ENCODE measurements around the gene LRRC8D. TPM values are rescaled to one million over a fixed set of nuclear protein-coding genes. Genes with fewer than 3 reads are reported as not detected.

Gene LRRC8D
- total and polyA plus RNA-seq, 2 experiments from 2014 or later, result 23.6 to 48.8 TPM

DNA sequence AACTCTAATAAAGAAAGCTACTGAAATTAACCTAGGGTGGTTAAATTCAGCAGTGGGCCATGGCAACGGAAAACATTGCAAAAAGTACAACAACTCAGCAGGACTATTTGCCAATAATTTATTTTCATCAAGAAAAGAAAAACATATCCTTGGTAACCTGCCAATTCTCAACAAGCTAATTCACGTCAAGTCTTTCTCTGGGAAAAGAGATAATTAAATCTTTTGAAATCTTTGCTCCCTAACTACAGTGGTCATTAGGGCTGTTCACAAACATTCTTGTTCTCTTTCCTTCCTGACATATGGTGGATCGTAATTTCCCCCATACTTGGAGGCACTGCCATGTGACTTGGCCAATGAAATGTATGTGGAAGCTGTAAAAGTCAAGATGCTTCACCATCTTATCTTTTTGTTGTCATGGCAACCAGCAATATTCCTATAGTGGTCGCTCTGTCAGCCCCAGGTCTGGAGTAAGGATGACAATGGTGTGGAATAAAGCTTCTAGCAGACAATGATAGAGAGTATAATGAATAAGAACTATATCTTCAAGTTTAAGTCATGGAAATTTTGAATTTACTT lies 144.4 kb downstream of the LRRC8D start:
- TF ChIP-seq, protein P1, sequence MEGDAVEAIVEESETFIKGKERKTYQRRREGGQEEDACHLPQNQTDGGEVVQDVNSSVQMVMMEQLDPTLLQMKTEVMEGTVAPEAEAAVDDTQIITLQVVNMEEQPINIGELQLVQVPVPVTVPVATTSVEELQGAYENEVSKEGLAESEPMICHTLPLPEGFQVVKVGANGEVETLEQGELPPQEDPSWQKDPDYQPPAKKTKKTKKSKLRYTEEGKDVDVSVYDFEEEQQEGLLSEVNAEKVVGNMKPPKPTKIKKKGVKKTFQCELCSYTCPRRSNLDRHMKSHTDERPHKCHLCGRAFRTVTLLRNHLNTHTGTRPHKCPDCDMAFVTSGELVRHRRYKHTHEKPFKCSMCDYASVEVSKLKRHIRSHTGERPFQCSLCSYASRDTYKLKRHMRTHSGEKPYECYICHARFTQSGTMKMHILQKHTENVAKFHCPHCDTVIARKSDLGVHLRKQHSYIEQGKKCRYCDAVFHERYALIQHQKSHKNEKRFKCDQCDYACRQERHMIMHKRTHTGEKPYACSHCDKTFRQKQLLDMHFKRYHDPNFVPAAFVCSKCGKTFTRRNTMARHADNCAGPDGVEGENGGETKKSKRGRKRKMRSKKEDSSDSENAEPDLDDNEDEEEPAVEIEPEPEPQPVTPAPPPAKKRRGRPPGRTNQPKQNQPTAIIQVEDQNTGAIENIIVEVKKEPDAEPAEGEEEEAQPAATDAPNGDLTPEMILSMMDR (conservative IDR thresholded peaks at IDR 0.05; ENCODE audit: low read depth in 2 of 2), result no peak
- TF ChIP-seq, protein P2, sequence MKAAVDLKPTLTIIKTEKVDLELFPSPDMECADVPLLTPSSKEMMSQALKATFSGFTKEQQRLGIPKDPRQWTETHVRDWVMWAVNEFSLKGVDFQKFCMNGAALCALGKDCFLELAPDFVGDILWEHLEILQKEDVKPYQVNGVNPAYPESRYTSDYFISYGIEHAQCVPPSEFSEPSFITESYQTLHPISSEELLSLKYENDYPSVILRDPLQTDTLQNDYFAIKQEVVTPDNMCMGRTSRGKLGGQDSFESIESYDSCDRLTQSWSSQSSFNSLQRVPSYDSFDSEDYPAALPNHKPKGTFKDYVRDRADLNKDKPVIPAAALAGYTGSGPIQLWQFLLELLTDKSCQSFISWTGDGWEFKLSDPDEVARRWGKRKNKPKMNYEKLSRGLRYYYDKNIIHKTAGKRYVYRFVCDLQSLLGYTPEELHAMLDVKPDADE (IDR thresholded peaks at IDR 0.05), result no peak
- TF ChIP-seq CREB1 (CRISPR knock-in tag; IDR thresholded peaks at IDR 0.05; ENCODE audit: low read depth) (no peak), ZNF114 (CRISPR knock-in tag; IDR thresholded peaks at IDR 0.05) (no peak), ZNF331 (CRISPR knock-in tag; IDR thresholded peaks at IDR 0.05; ENCODE audit: low read depth) (no peak), POLR2AphosphoS5 (IDR thresholded peaks at IDR 0.05; ENCODE audit: low read depth) (no peak), JUNB (IDR thresholded peaks at IDR 0.05; ENCODE audit: unreplicated experiment) (no peak), STAT1 (IDR thresholded peaks at IDR 0.05; ENCODE audit: unreplicated experiment) (no peak), EZH2 (IDR thresholded peaks at IDR 0.05; ENCODE audit: low read depth, unreplicated experiment) (no peak), NANOG (IDR thresholded peaks at IDR 0.05; ENCODE audit: borderline replicate concordance) (no peak), EZH2phosphoT487 (IDR thresholded peaks at IDR 0.05; ENCODE audit: unreplicated experiment) (no peak)
- TF ChIP-seq, protein P3, sequence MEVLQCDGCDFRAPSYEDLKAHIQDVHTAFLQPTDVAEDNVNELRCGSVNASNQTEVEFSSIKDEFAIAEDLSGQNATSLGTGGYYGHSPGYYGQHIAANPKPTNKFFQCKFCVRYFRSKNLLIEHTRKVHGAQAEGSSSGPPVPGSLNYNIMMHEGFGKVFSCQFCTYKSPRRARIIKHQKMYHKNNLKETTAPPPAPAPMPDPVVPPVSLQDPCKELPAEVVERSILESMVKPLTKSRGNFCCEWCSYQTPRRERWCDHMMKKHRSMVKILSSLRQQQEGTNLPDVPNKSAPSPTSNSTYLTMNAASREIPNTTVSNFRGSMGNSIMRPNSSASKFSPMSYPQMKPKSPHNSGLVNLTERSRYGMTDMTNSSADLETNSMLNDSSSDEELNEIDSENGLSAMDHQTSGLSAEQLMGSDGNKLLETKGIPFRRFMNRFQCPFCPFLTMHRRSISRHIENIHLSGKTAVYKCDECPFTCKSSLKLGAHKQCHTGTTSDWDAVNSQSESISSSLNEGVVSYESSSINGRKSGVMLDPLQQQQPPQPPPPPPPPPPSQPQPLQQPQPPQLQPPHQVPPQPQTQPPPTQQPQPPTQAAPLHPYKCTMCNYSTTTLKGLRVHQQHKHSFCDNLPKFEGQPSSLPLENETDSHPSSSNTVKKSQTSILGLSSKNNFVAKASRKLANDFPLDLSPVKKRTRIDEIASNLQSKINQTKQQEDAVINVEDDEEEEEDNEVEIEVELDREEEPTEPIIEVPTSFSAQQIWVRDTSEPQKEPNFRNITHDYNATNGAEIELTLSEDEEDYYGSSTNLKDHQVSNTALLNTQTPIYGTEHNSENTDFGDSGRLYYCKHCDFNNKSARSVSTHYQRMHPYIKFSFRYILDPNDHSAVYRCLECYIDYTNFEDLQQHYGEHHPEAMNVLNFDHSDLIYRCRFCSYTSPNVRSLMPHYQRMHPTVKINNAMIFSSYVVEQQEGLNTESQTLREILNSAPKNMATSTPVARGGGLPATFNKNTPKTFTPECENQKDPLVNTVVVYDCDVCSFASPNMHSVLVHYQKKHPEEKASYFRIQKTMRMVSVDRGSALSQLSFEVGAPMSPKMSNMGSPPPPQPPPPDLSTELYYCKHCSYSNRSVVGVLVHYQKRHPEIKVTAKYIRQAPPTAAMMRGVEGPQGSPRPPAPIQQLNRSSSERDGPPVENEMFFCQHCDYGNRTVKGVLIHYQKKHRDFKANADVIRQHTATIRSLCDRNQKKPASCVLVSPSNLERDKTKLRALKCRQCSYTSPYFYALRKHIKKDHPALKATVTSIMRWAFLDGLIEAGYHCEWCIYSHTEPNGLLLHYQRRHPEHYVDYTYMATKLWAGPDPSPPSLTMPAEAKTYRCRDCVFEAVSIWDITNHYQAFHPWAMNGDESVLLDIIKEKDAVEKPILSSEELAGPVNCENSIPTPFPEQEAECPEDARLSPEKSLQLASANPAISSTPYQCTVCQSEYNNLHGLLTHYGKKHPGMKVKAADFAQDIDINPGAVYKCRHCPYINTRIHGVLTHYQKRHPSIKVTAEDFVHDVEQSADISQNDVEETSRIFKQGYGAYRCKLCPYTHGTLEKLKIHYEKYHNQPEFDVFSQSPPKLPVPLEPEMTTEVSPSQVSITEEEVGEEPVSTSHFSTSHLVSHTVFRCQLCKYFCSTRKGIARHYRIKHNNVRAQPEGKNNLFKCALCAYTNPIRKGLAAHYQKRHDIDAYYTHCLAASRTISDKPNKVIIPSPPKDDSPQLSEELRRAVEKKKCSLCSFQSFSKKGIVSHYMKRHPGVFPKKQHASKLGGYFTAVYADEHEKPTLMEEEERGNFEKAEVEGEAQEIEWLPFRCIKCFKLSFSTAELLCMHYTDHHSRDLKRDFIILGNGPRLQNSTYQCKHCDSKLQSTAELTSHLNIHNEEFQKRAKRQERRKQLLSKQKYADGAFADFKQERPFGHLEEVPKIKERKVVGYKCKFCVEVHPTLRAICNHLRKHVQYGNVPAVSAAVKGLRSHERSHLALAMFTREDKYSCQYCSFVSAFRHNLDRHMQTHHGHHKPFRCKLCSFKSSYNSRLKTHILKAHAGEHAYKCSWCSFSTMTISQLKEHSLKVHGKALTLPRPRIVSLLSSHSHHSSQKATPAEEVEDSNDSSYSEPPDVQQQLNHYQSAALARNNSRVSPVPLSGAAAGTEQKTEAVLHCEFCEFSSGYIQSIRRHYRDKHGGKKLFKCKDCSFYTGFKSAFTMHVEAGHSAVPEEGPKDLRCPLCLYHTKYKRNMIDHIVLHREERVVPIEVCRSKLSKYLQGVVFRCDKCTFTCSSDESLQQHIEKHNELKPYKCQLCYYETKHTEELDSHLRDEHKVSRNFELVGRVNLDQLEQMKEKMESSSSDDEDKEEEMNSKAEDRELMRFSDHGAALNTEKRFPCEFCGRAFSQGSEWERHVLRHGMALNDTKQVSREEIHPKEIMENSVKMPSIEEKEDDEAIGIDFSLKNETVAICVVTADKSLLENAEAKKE (CRISPR knock-in tag; IDR thresholded peaks at IDR 0.05), result no peak
- TF ChIP-seq, protein P4, sequence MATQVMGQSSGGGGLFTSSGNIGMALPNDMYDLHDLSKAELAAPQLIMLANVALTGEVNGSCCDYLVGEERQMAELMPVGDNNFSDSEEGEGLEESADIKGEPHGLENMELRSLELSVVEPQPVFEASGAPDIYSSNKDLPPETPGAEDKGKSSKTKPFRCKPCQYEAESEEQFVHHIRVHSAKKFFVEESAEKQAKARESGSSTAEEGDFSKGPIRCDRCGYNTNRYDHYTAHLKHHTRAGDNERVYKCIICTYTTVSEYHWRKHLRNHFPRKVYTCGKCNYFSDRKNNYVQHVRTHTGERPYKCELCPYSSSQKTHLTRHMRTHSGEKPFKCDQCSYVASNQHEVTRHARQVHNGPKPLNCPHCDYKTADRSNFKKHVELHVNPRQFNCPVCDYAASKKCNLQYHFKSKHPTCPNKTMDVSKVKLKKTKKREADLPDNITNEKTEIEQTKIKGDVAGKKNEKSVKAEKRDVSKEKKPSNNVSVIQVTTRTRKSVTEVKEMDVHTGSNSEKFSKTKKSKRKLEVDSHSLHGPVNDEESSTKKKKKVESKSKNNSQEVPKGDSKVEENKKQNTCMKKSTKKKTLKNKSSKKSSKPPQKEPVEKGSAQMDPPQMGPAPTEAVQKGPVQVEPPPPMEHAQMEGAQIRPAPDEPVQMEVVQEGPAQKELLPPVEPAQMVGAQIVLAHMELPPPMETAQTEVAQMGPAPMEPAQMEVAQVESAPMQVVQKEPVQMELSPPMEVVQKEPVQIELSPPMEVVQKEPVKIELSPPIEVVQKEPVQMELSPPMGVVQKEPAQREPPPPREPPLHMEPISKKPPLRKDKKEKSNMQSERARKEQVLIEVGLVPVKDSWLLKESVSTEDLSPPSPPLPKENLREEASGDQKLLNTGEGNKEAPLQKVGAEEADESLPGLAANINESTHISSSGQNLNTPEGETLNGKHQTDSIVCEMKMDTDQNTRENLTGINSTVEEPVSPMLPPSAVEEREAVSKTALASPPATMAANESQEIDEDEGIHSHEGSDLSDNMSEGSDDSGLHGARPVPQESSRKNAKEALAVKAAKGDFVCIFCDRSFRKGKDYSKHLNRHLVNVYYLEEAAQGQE (IDR thresholded peaks at IDR 0.05; ENCODE audit: unreplicated experiment), result no peak
- H3K4me1 ChIP-seq (ENCODE audit: insufficient read depth), result no peaks in the 10 kb centered on the region
- H3K27ac ChIP-seq (ENCODE audit: low read depth), result no peak overlapping the region
- Mint-ChIP-seq H3K36me3 (ENCODE audit: low read depth) (no peaks in the 10 kb centered on the region), H3K27ac (no peak overlapping the region), H3K27me3 (ENCODE audit: insufficient read depth, low read depth, poor library complexity) (no peaks in the 10 kb centered on the region), H3K9me3 (no peaks in the 10 kb centered on the region; the same call in 2 of the 3 replicates), H3K4me3 (no peak overlapping the region), H3K4me1 (no peaks in the 10 kb centered on the region)
- 0 out of 2 replicates have a peak, but pooled peaks cover 4% of the 10 kb centered on the region for H3K9me2 ChIP-seq (ENCODE audit: insufficient read depth)
- no peaks in the 10 kb centered on the region for H3F3A ChIP-seq (replicated peaks; ENCODE audit: low read depth)
- H3K4me3 ChIP-seq, result no peak overlapping the region
- ATAC-seq (no peak), DNase-seq (ENCODE audit: low spot score) (no peak)
- H3K27me3 ChIP-seq (ENCODE audit: insufficient read depth), result no peaks in the 10 kb centered on the region
- H3K36me3 ChIP-seq (ENCODE audit: insufficient read depth), result no peaks in the 10 kb centered on the region
- no peak overlapping the region for H2AFZ ChIP-seq
- no peaks in the 10 kb centered on the region for H4K20me1 ChIP-seq (replicated peaks; ENCODE audit: insufficient read depth)
- H3K79me2 ChIP-seq (replicated peaks; ENCODE audit: insufficient read depth), result no peaks in the 10 kb centered on the region
- no peak overlapping the region for H3K4me2 ChIP-seq
